ENCODE results near the gene ASCL5.

DNA sequence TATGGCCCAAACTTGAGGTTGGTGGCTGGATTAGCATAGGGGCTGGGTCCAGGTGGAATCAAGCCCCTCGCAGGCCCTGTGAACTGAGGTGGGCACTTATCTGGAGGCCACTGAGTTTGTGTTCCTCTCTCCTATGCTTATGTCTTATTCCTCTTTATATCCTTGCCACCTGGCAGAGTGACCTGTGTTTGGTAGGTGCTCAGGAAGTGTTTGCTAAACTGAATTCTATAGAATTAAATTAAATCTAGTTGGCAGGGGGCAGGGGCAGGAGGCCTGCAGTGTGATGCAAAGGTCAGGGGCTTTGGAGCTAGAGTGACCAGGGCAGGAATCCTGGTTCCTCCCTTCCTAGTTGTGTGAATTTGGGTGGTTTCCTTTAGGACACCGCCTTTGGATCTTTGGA lies 28.4 kb upstream of the ASCL5 start:
- TF ChIP-seq ZNF274 (IDR thresholded peaks at IDR 0.05; ENCODE audit: low read depth, low read length) (no peak), YY1 (IDR thresholded peaks at IDR 0.05; ENCODE audit: insufficient read depth, insufficient read length) (no peak), SUZ12 (IDR thresholded peaks at IDR 0.05; ENCODE audit: extremely low read depth, insufficient read depth, insufficient read length) (no peak)
